Tibial nerve (tissue), 4 donors: Measurements from ENCODE around the gene RASAL1. TPM values are rescaled to one million over a fixed set of nuclear protein-coding genes. Genes with fewer than 3 reads are reported as not detected.

ENCODE experiments used
- DNase-seq, 2 donors: peaks; one replicate each; pipeline ENCODE4 v3.0.0-alpha.2; 2019; ENCODE audit warnings: low spot score in 2 of 2
- H3K27ac ChIP-seq, 4 donors: fragments of 200-600 bp; sonication (generic) in 3 of 4; one replicate each; pipeline ENCODE4 v1.5.1; 2017 to 2019; ENCODE audit warnings: mild to moderate bottlenecking in 1 of 4
- H3K27me3 ChIP-seq, 2 donors: fragments of 200-600 bp; sonication (generic) in 1 of 2; one replicate each; pipeline versions ENCODE4 v1.5.1 to v1.6.0; 2017 to 2019
- H3K36me3 ChIP-seq, 3 donors: fragments of 200-600 bp; sonication (generic); one replicate each; pipeline ENCODE4 v1.5.1; 2018 to 2019
- H3K4me1 ChIP-seq, 4 donors: fragments of 200-600 bp; sonication (generic) in 3 of 4; one replicate each; pipeline ENCODE4 v1.5.1; 2017 to 2019
- H3K4me3 ChIP-seq, 4 donors: fragments of 200-600 bp; sonication (generic) in 3 of 4; one replicate each; pipeline ENCODE4 v1.5.1; 2017 to 2019; ENCODE audit warnings: mild to moderate bottlenecking in 1 of 4, moderate library complexity in 1 of 4
- H3K9me3 ChIP-seq, 4 donors: fragments of 200-600 bp; sonication (generic) in 3 of 4; one replicate each; pipeline ENCODE4 v1.5.1; 2017 to 2019
- CTCF ChIP-seq, 5 experiments: fragments of 200-600 bp in 3 of 5; fragments of 450-650 bp in 2 of 5; sonication (generic) in 3 of 5; IDR thresholded peaks; one replicate each; pipeline ENCODE4 v1.5.1; 2016 to 2019; ENCODE audit warnings: antibody characterized with exemption in 5 of 5, mild to moderate bottlenecking in 3 of 5, moderate library complexity in 2 of 5
- EP300 ChIP-seq, 2 donors: sonication (generic); formaldehyde crosslinking; IDR thresholded peaks; one replicate each; pipeline ENCODE4 v1.6.1; 2017; ENCODE audit warnings: antibody characterized with exemption in 2 of 2, mild to moderate bottlenecking in 1 of 2
- POLR2A ChIP-seq, 2 donors: fragments of 450-650 bp; IDR thresholded peaks; one replicate each; pipeline ENCODE4 v1.6.1; 2017; ENCODE audit warnings: antibody characterized with exemption in 2 of 2, mild to moderate bottlenecking in 2 of 2, moderate library complexity in 2 of 2
- WGBS, 2 donors: methylation state at CpG; one replicate each; pipeline ENCODE4 v1.1.5; 2018; 5-methylcytosine and 5-hydroxymethylcytosine counted together
- total RNA-seq, 4 donors: library from RNA; depleted of rRNA; stranded (reverse); fragments of >200 nt; gene quantifications; one replicate each; pipeline ENCODE4 v1.1.0, GENCODE V29; 2016

RASAL1 gene
- total RNA-seq, 4 donors from 2014 or later, result 0.87 to 5.2 (median 3.3) TPM

- H3K27ac ChIP-seq, result no peak overlapping the region
- WGBS, 2 donors, result 88 to 94% methylated on average over 9 of the region's 10 CpGs
- DNase-seq, result no peak
- peaks cover 9 to 100% (median 53%) of the 10 kb centered on the region in 3 donors for H3K36me3 ChIP-seq
- no peaks in the 10 kb centered on the region for H3K4me1 ChIP-seq
- no peaks in the 10 kb centered on the region for H3K9me3 ChIP-seq
- H3K27me3 ChIP-seq, result no peaks in the 10 kb centered on the region
- TF ChIP-seq CTCF (IDR thresholded peaks at IDR 0.05), result no peak
- TF ChIP-seq EP300 (IDR thresholded peaks at IDR 0.05), result no peak
- no peak for TF ChIP-seq POLR2A (IDR thresholded peaks at IDR 0.05)
- no peak overlapping the region for H3K4me3 ChIP-seq
Observed at GRCh38 chr12:113167868-113168267, 32.3 kb upstream of the RASAL1 start.

GRCh38 chr12:113165521-113166450 lies 30.2 kb upstream of the RASAL1 start:
- H3K9me3 ChIP-seq, result no peaks in the 10 kb centered on the region
- DNase-seq, result no peak
- H3K27me3 ChIP-seq, result no peaks in the 10 kb centered on the region
- no peak overlapping the region for H3K27ac ChIP-seq
- peaks cover 2 to 100% (median 53%) of the 10 kb centered on the region in 3 donors for H3K36me3 ChIP-seq
- 89 to 91% methylated on average over 24 to 27 of the region's 32 CpGs for WGBS, 2 donors
- TF ChIP-seq POLR2A (IDR thresholded peaks at IDR 0.05) (no peak), CTCF (IDR thresholded peaks at IDR 0.05) (no peak), EP300 (IDR thresholded peaks at IDR 0.05) (no peak)
- no peaks in the 10 kb centered on the region for H3K4me1 ChIP-seq
- H3K4me3 ChIP-seq, result no peak overlapping the region

GRCh38 chr12:113164014-113164413 lies 28.5 kb upstream of the RASAL1 start:
- no peaks in the 10 kb centered on the region for H3K9me3 ChIP-seq
- 93 to 98% methylated on average over 13 of the region's 13 CpGs for WGBS, 2 donors
- no peak overlapping the region for H3K27ac ChIP-seq
- peaks cover 2 to 100% (median 52%) of the 10 kb centered on the region in 3 donors for H3K36me3 ChIP-seq
- no peaks in the 10 kb centered on the region for H3K27me3 ChIP-seq
- H3K4me1 ChIP-seq, result no peaks in the 10 kb centered on the region
- no peak for TF ChIP-seq CTCF (IDR thresholded peaks at IDR 0.05)
- no peak overlapping the region for H3K4me3 ChIP-seq
- DNase-seq, result no peak

GRCh38 chr12:113163030-113163360 lies 27.4 kb upstream of the RASAL1 start:
- no peak for DNase-seq
- TF ChIP-seq CTCF (IDR thresholded peaks at IDR 0.05) (no peak), EP300 (IDR thresholded peaks at IDR 0.05) (no peak), POLR2A (IDR thresholded peaks at IDR 0.05) (no peak)
- Histone ChIP-seq H3K4me1 (no peaks in the 10 kb centered on the region), H3K27ac (no peak overlapping the region), H3K36me3 (peaks cover 2 to 100% (median 47%) of the 10 kb centered on the region in 3 donors), H3K9me3 (no peaks in the 10 kb centered on the region), H3K4me3 (no peak overlapping the region), H3K27me3 (no peaks in the 10 kb centered on the region)
- 90 to 92% methylated on average over 12 of the region's 12 CpGs for WGBS, 2 donors
